ENCODE measurements around the gene RPL29.
"Not testable (repeated sequence)": the region's sequence is repeated elsewhere in the genome, so short reads cannot be mapped to it uniquely, and the experiment has no call there.

The RPL29 gene

DNA sequence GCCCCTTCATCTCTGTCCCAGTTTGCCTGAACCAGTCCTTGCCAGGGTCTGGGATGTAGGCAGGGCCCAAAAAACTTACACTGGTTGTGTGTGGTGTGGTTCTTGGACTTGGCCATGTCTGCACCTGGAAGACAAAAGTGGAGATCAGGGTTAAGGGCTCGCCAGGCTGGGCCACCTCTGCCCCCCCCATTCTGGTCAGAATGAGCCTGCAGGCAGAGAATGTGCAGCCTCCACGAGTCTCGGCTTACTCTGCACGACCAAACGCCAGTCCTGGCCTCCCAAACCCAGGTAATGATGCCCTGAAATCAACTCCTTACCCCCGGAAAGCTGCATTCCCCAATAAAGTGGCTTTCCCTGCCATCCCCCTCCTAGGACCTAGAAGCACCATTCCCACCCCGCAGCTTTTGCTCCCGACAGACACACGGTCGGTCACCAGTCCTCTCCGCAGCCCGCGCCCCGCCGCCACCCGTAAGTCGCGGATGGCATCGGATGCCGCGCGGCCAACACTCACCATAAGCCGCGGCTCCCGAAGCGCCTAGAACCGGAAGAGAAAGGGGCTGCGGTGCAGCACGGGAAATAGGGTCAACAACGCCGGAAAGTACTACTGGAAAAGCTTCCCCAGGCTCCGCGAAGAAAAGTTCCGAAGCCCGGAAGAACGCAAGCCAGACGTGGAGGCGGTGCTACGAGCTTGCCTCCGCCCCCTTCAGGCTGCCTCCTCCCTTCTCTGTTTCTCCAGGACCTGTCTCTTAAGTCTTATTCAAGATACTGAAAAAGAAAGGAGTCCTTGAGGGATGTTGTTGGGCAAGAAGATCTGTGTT is at the start of gene RPL29:
TSS of gene RPL29 (minus strand) at position 550 of the 818 bp plus-strand sequence. CDS start at position 116, 434 bp downstream.
- peak; percentile 95 for DNase-seq

- no peak for DNase-seq
Observed at GRCh38 chr3:52044869-52045619, 49.3 kb upstream of the RPL29 start.

- no peak for DNase-seq
Observed at GRCh38 chr3:52043750-52044149, 48.1 kb upstream of the RPL29 start.

DNA sequence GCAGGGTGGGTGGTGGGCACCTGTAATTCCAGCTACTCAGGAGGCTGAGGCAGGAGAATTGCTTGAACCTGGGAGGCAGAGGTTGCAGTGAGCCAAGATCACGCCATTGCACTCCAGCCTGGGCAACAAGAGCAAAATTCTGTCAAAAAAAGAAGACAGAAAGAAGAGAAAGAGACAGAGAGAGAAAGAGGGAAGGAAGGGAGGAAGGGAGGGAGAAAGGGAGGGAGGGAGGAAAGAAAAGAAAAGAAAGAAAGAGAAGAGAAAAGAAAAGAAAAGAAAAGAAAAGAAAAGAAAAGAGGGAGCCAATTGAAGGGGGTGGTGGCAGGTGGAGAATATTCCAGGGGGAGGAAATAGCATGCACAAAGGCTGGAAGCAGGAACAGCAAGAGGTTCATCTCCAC is 47.3 kb upstream of the RPL29 start:
- DNase-seq: not testable (repeated sequence)

- no peak for DNase-seq
Observed at GRCh38 chr3:52041118-52041731, 45.5 kb upstream of the RPL29 start.

DNA sequence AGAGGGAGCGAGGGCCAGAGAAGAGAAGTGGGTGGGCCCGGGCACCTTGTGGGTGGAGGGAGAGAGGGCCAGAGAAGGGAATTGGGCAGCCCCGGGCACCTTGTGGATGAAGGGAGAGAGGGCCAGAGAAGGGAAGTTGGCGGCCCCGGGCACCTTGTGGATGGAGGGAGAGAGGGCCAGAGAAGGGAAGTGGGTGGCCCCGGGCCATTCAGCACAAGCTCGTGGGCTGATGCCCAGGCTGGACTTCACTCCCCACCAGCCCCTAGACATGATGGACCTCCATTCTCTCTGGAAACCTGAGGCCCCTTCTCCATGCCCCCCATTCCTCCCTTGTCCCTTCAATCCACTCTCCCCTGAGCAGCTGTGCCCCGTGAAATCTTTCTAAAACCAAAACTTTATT is 44.9 kb upstream of the RPL29 start:
- DNase-seq: no peak

GRCh38 chr3:52039846-52040245 is 44.2 kb upstream of the RPL29 start:
- DNase-seq: no peak

DNA sequence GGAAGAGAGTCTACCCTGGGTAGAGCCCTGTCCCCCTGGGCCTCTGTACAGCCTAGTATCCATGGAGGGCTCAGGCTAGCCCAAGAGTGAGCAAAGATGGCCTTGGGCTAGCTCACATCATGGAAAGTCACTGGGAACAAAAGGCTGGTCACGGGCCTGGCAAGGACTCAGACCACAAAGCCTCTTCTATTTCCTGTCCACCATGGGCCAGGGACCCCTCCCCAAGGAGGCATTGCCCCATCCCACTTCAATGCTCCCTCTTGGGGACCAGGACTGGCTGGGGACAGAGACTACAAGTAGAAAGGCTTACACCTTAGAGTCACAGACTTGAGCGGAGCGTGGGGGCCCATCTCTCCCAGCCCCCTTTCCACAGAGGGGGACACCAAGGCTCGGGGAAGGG is 43.7 kb upstream of the RPL29 start:
- no peak for DNase-seq

- no peak for DNase-seq
Observed at GRCh38 chr3:52038227-52038626, 42.5 kb upstream of the RPL29 start.

DNA sequence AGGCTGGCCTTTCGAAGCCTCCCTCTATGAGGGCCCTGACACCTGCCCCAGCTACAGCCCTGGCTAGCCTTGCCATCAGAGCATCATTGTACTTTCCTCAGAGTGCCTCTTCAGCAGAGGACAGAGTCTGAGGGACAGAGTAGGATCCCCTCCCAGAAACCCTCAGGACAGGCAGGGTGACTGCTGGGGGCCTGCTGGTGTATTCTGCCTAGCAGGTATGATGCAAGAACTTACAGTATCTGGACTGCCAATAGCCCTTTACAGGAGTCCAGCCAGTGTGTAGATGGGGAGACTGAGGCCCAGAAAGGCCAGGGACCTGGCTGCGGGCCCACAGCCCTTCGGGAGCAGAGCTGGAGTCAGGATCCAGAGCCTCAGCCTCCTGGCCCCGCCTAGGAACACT is 41.6 kb upstream of the RPL29 start:
- DNase-seq: no peak

- no peak for DNase-seq
Observed at GRCh38 chr3:52036829-52037228, 41.1 kb upstream of the RPL29 start.

DNA sequence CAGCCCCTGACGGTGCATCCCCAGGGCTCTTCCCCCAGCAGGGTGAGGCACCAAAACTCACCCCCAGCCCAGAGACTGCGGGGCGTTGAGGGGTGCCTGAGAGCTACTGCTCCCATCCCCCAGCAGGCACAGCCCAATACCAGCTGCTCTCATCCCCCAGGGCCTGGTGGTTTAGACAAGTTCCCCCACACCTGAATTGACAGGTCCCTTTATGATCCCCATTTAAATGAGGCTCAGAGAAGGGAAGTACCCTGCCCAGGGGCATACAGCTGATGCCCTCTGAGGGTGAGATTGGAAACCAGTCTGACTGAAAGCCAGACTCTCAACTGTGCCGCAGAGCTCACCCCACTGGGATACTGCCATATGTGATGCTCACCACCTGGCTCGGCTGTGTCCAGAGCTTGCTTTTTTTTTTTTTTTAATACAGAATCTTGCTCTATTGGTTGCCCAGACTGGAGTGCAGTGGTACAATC is 40.6 kb upstream of the RPL29 start:
- DNase-seq: no peak

DNA sequence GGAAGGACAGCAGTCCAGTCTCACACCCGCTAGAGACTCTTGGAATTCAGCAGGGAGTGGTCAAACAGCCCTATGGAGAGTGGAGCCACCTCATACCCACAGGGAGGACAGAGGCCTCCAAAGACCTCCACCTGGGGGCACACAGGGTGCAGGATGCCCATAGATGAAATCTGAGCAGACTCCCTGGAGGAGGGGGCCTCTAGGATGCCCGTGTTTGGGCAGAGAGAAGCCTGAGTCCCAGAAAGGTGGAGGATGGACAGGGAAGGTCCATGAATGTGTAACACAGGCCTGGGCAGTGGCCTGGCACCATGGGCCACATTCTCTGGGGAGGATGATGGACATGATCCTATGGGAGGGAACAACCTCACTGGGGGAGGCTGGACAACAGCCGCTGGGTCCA is 39.0 kb upstream of the RPL29 start:
- DNase-seq: no peak

- DNase-seq: no peak
Observed at GRCh38 chr3:52034212-52034611, 38.5 kb upstream of the RPL29 start.

GRCh38 chr3:52033748-52034147 is 38.1 kb upstream of the RPL29 start:
- DNase-seq: not testable (repeated sequence)

DNA sequence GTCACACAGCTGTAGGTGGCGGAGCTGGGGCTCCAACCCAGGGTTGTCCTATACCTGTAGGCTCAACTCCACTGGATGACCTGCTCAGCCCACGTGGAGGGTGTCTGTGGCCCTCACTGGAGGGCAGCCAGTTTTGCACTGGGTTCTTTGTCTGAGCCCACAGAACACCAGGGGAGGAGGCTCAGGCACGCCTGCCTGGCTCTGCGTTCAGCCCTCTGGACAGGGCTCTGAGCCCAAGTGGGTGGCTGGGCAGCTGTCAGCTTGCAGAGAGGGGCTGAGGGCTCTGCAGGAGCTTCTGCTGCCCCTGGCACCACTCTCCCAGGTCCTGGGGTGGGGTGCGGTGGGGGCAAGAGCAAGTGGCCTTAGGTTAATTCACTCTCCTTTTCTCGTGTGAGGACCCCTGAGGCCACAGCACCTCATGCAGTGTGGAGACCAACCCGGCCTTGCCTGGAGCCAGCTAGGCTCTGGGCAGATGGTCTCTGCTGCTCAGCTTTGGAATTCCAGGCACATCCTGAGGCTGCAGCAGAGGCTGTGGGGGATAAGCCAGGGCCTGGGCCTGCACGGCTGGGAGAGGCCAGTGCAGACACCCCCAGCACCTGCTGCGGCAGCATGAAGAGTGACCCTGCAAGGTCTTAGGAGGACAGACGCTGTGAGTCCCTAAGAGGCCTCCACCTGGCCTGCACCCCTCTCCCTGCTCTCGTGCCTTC is 37.2 kb upstream of the RPL29 start:
- no peak for DNase-seq

DNA sequence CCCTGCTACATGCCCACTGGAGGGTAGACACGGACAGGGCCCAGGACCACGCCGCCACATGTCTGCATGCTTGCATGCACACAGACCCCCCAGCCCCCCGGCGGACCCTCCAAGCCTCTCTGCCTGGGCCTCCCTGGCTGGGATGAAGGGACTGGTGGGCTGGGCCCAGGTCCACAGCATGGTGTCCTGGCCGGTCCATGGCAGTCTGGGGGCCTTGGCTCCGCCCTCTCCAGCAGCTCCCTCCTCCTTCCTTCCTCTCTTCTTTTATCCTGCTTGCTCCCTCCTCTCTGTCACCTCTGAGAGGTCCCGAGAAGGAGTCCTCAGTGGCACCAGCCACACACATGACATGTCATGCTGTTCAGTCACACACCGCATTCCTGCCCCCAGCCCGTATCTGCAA is 36.2 kb upstream of the RPL29 start:
- DNase-seq: no peak

DNA sequence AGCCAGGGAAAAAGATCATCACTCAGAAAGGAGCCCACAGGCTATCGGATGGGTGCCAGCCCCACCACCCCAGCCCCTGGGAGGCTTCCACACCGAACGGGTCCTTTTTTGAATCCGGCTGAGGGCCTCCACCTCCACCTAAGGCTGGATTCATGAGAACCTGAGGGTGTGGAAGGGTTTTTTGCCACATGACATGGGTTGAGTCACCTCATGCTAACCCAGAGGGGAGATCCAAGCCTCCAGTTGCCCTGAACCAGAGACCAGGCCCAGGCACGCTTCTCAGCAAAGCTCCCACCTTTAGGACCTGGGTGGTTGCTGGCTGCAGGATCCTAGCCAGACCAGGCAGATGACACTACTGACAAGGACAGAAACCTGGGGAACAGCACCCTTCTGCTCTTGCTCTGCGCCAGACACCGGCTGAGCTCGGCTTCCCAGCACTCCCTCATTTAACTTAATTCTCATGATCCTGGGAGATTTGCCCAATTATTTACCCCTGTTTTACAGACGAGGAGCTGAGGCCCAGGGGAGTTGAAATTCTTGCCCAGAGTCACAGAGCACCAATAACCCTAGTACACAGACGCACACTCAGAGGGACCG is 35.1 kb upstream of the RPL29 start:
- DNase-seq: no peak

DNA sequence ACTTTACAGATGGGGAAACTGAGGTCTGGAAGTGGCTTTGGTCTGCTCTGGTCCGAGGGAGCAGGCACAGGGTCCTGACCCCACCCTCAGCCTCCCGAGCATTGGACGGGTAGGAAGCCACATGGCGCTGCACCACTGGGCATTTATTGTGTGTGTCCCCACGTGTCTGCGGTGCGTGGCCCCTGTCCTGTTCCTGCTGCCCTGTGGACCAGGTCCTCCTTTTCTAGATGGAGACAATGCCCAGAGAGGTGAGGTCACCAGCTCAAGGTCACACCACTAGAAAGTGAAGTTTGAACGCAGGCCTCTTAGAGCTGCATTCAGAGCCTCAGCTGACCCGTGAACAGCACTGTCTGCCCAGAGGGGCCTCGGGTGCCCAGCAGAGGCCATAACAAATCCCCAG is 33.8 kb upstream of the RPL29 start:
- DNase-seq: no peak

DNA sequence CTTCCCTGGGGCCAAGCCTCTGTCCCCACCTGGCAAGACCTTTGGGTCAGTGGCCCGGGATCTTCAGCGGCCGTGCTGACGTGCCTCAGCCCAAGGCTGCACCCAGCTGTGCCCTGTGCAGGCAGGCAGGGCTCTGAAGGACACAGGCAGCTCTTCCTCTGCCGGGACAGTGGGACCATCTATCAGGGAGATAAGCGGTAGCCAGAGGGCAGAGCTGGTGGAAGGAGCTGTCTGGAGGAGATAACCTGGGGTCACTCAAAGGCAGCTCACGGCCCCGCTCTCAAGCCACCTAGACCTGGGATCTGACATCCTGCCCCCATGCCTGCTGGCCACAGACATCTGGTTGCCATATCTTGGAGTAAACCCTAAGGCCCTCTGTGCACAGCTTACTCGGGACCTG is 33.4 kb upstream of the RPL29 start:
- no peak for DNase-seq

- no peak for DNase-seq
Observed at GRCh38 chr3:52028572-52028971, 32.9 kb upstream of the RPL29 start.

DNA sequence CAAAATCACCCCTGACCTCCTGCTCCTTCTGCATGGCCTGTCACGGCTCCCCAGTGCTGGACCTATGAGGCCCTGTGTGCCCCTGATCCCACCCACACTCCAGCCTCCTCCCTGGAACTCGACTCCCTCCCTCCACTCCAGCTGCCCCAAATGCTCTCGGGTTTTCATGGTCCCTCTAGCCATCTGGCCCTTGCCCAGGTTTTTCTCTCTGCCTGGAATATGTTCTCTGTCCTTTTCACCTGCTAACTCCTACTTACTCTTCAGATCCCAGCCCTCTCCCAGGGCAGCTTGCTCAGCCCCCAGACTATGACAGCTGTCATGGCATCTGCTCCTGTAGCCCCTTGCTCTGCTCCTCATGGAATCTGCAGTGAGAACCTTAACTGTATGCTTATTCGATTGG is 30.3 kb upstream of the RPL29 start:
- no peak for DNase-seq

DNA sequence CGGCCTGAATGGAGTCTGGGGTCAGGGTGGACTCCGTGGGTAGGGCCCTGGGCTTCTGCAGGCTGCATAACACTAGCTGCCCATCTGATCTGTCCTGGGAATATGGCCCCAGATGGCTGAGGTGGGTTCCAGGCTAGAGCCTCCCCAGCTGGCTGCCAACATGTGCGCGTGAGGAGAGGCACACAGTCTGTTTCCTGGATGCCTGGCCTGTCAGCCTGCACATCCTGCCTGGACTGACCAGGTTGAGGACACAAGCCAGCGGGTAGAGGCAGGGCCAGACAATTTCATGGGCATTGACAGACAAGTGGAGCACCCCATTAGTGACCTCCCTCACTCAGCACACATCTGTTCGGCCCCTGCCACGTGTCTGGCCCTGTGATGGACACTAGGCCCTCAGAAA is 29.8 kb upstream of the RPL29 start:
- no peak for DNase-seq

Data from inflammatory macrophage treated with lipopolysaccharide for 4 hours (primary cell).